MM.1S (cell line): ENCODE data around the gene P3H2.

ENCODE experiments used
- DNase-seq: peaks from one replicate; pipeline ENCODE4 v3.0.0-alpha.2; 2015
- H2AFZ ChIP-seq: fragments of 300-600 bp; sonication (generic); 2 replicates; pipeline ENCODE4 v1.6.0; 2016; ENCODE audit warnings: antibody characterized with exemption, low read length
- H3F3A ChIP-seq: fragments of 300-600 bp; sonication (generic); 2 replicates; pipeline ENCODE4 v1.6.1; 2016; ENCODE audit warnings: mild to moderate bottlenecking, antibody characterized with exemption, low read length, moderate library complexity, mixed read lengths; ENCODE audit not compliant: insufficient read depth
- H3K27ac ChIP-seq: fragments of 300-600 bp; sonication (generic); 2 replicates; pipeline ENCODE4 v1.5.1; 2016; ENCODE audit warnings: mild to moderate bottlenecking, low read length
- H3K27me3 ChIP-seq: fragments of 300-600 bp; sonication (generic); replicated peaks from 2 replicates; pipeline ENCODE4 v1.6.0; 2016; ENCODE audit warnings: low read length; ENCODE audit not compliant: insufficient read depth
- H3K36me3 ChIP-seq: fragments of 300-600 bp; sonication (generic); replicated peaks from 2 replicates; pipeline ENCODE4 v1.6.1; 2016; ENCODE audit warnings: mild to moderate bottlenecking, low read length, mixed read lengths; ENCODE audit not compliant: insufficient read depth
- H3K4me1 ChIP-seq: fragments of 300-600 bp; sonication (generic); 2 replicates; pipeline ENCODE4 v1.6.1; 2016; ENCODE audit warnings: low read length, mixed read lengths
- H3K4me2 ChIP-seq: fragments of 300-600 bp; sonication (generic); 2 replicates; pipeline ENCODE4 v1.6.0; 2016; ENCODE audit warnings: low read depth, low read length
- H3K4me3 ChIP-seq: fragments of 300-600 bp; sonication (generic); 2 replicates; pipeline ENCODE4 v1.5.1; 2016; ENCODE audit warnings: low read length, mixed read lengths
- H3K79me2 ChIP-seq: fragments of 300-600 bp; sonication (generic); 2 replicates; pipeline ENCODE4 v1.6.1; 2016; ENCODE audit warnings: mixed run types, low read length, mixed read lengths
- H3K9ac ChIP-seq: fragments of 300-600 bp; sonication (generic); 2 replicates; pipeline ENCODE4 v1.6.1; 2016; ENCODE audit warnings: low read length, mixed read lengths
- H3K9me2 ChIP-seq: fragments of 300-600 bp; sonication (generic); replicated peaks from 2 replicates; pipeline ENCODE4 v1.6.1; 2016; ENCODE audit warnings: mild to moderate bottlenecking, low read length, mixed read lengths; ENCODE audit not compliant: insufficient read depth
- H3K9me3 ChIP-seq: fragments of 300-600 bp; sonication (generic); replicated peaks from 2 replicates; pipeline ENCODE4 v1.6.1; 2016; ENCODE audit warnings: mild to moderate bottlenecking, low read length, mixed read lengths; ENCODE audit not compliant: insufficient read depth
- H4K20me1 ChIP-seq: fragments of 300-600 bp; sonication (generic); 2 replicates; pipeline ENCODE4 v1.6.1; 2016; ENCODE audit warnings: mild to moderate bottlenecking, low read length, moderate library complexity, mixed read lengths; ENCODE audit not compliant: insufficient read depth
- CTCF ChIP-seq: fragments of 300-600 bp; sonication (generic); IDR thresholded peaks from 2 replicates; pipeline ENCODE4 v1.5.1; 2016; ENCODE audit warnings: antibody characterized with exemption, low read length, mixed read lengths
- EZH2 ChIP-seq: fragments of 300-600 bp; sonication (generic); optimal IDR thresholded peaks from 2 replicates; pipeline ENCODE3; 2017; ENCODE audit warnings: low read depth, mild to moderate bottlenecking, antibody characterized with exemption, low read length, mixed read lengths
- EZH2phosphoT487 ChIP-seq: fragments of 300-600 bp; sonication (generic); IDR thresholded peaks from 2 replicates; pipeline ENCODE4 v1.6.1; 2018; ENCODE audit warnings: antibody characterized with exemption, low read length

The P3H2 gene

GRCh38 chr3:190003681-190004123, 117.0 kb downstream of the P3H2 start:
- Histone ChIP-seq H3K27me3 (no peaks in the 10 kb centered on the region), H4K20me1 (no peaks in the 10 kb centered on the region), H3K27ac (no peak overlapping the region), H3K4me1 (no peaks in the 10 kb centered on the region), H3K4me2 (no peak overlapping the region), H3K4me3 (no peak overlapping the region), H3F3A (no peaks in the 10 kb centered on the region), H3K36me3 (no peaks in the 10 kb centered on the region), H3K9me2 (no peaks in the 10 kb centered on the region), H2AFZ (no peak overlapping the region), H3K9ac (no peak overlapping the region), H3K9me3 (no peaks in the 10 kb centered on the region), H3K79me2 (no peaks in the 10 kb centered on the region)
- TF ChIP-seq EZH2phosphoT487 (no peak), CTCF (no peak), EZH2 (no peak)
- DNase-seq = no peak

GRCh38 chr3:190003068-190003467, 117.6 kb downstream of the P3H2 start:
- Histone ChIP-seq H3K9me2 (no peaks in the 10 kb centered on the region), H3K27me3 (no peaks in the 10 kb centered on the region), H3F3A (no peaks in the 10 kb centered on the region), H4K20me1 (no peaks in the 10 kb centered on the region), H3K4me3 (no peak overlapping the region), H2AFZ (no peak overlapping the region), H3K27ac (no peak overlapping the region), H3K9me3 (no peaks in the 10 kb centered on the region), H3K79me2 (no peaks in the 10 kb centered on the region), H3K4me1 (no peaks in the 10 kb centered on the region), H3K36me3 (no peaks in the 10 kb centered on the region), H3K9ac (no peak overlapping the region), H3K4me2 (no peak overlapping the region)
- DNase-seq = no peak
- no peak for TF ChIP-seq EZH2
- TF ChIP-seq CTCF = no peak
- TF ChIP-seq EZH2phosphoT487 = no peak

GRCh38 chr3:190001426-190001825, 119.3 kb downstream of the P3H2 start:
- Histone ChIP-seq H3K4me1 (no peaks in the 10 kb centered on the region), H2AFZ (no peak overlapping the region), H3K4me2 (no peak overlapping the region), H4K20me1 (no peaks in the 10 kb centered on the region), H3K9me3 (no peaks in the 10 kb centered on the region), H3K36me3 (no peaks in the 10 kb centered on the region), H3K4me3 (no peak overlapping the region), H3F3A (no peaks in the 10 kb centered on the region), H3K27me3 (no peaks in the 10 kb centered on the region), H3K79me2 (no peaks in the 10 kb centered on the region), H3K27ac (no peak overlapping the region), H3K9ac (no peak overlapping the region), H3K9me2 (no peaks in the 10 kb centered on the region)
- DNase-seq = no peak
- TF ChIP-seq EZH2 (no peak), CTCF (no peak), EZH2phosphoT487 (no peak)

GRCh38 chr3:190000861-190001196, 119.9 kb downstream of the P3H2 start:
- Histone ChIP-seq H3K4me1 (no peaks in the 10 kb centered on the region), H4K20me1 (no peaks in the 10 kb centered on the region), H2AFZ (no peak overlapping the region), H3K79me2 (no peaks in the 10 kb centered on the region), H3K4me2 (no peak overlapping the region), H3K36me3 (no peaks in the 10 kb centered on the region), H3K9me2 (no peaks in the 10 kb centered on the region), H3K4me3 (no peak overlapping the region), H3K27me3 (no peaks in the 10 kb centered on the region), H3K27ac (no peak overlapping the region), H3K9me3 (no peaks in the 10 kb centered on the region), H3K9ac (no peak overlapping the region), H3F3A (no peaks in the 10 kb centered on the region)
- TF ChIP-seq EZH2phosphoT487 (no peak), EZH2 (no peak), CTCF (no peak)
- no peak for DNase-seq
